Adrenal gland (tissue), 5 donors: ENCODE measurements around the gene PYGB.

ENCODE experiments used
- CTCF ChIP-seq, 6 experiments: fragments of 450-650 bp in 4 of 6; fragments of 200-600 bp in 2 of 6; sonication (generic) in 1 of 6; IDR thresholded peaks; 1 replicate in 5 of 6; 2 replicates in 1 of 6; pipeline versions ENCODE4 v1.5.1 to v1.8.0; 2016 to 2021; ENCODE audit warnings: antibody characterized with exemption in 6 of 6, mild to moderate bottlenecking in 2 of 6, moderate library complexity in 1 of 6
- POLR2A ChIP-seq, 2 donors: fragments of 450-650 bp; IDR thresholded peaks; one replicate each; pipeline ENCODE4 v1.6.1; 2017; ENCODE audit warnings: antibody characterized with exemption in 2 of 2, mild to moderate bottlenecking in 2 of 2, moderate library complexity in 1 of 2
- donor health status: DM: no; HTN: no; CAD: no.

GRCh38 chr20:25325073-25325472 is 77.2 kb downstream of the PYGB start:
- TF ChIP-seq POLR2A (IDR thresholded peaks at IDR 0.05) (no peak), CTCF (IDR thresholded peaks at IDR 0.05) (no peak)
